Activated naive CD8-positive, alpha-beta T cell (primary cell): ENCODE measurements around the gene MAP2K5.
A peak's percentile ranks its signal among the peaks of the same experiment; 100 is the strongest.

Source experiments
- H3K27ac Mint-ChIP-seq: one replicate; pipeline ENCODE4 v1.8.0; 2021; ENCODE audit warnings: mixed read lengths
- H3K27me3 Mint-ChIP-seq: one replicate; pipeline ENCODE4 v1.8.0; 2021; ENCODE audit warnings: mixed read lengths
- H3K36me3 Mint-ChIP-seq: one replicate; pipeline ENCODE4 v1.8.0; 2021; ENCODE audit warnings: mixed read lengths
- H3K4me1 Mint-ChIP-seq: one replicate; pipeline ENCODE4 v1.8.0; 2021; ENCODE audit warnings: low read depth, mixed read lengths
- H3K4me3 Mint-ChIP-seq: one replicate; pipeline ENCODE4 v1.8.0; 2021; ENCODE audit warnings: mild to moderate bottlenecking, mixed read lengths
- H3K9me3 Mint-ChIP-seq: one replicate; pipeline ENCODE4 v1.8.0; 2021; ENCODE audit warnings: low read depth, mixed read lengths

Gene MAP2K5

DNA sequence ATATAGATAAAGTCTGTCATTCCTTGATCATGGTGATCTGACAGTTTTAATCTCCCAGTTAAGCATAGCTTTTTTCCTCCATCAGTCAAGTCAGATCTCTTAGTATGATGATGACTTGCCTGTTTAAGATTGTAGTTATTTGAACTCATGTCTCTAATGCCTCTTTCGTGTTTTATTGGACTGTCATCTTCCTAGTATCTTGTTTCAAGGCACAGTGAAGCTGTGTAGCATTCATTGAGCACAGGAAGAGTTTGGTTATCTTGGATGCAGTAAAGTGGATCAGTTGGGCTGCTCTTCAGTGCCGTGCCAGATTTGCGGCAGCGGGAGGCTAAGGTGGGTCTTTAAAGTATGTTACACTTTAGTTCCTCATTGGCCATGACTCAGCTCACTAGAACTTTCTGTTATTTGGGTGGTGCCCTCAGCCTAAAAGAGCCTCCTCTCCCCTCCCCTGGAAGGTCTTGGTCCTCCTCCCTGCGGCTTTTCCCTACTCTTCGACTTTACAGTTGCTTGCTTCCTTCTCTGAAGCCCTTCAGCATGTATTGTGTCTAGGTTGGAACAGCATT lies 237.1 kb downstream of the MAP2K5 start:
- no peak overlapping the region for H3K4me3 Mint-ChIP-seq
- no peaks in the 10 kb centered on the region for H3K27me3 Mint-ChIP-seq
- H3K36me3 Mint-ChIP-seq = peaks cover 3% of the 10 kb centered on the region
- H3K27ac Mint-ChIP-seq = no peak overlapping the region
- peaks cover 27% of the 10 kb centered on the region for H3K4me1 Mint-ChIP-seq
- no peaks in the 10 kb centered on the region for H3K9me3 Mint-ChIP-seq

GRCh38 chr15:67781061-67781460 lies 238.6 kb downstream of the MAP2K5 start:
- Mint-ChIP-seq H3K27me3 (no peaks in the 10 kb centered on the region), H3K9me3 (no peaks in the 10 kb centered on the region), H3K4me3 (no peak overlapping the region), H3K4me1 (peaks cover 34% of the 10 kb centered on the region), H3K36me3 (no peaks in the 10 kb centered on the region), H3K27ac (no peak overlapping the region)

GRCh38 chr15:67781907-67782690 lies 239.6 kb downstream of the MAP2K5 start:
- Mint-ChIP-seq H3K4me1 (peaks cover 34% of the 10 kb centered on the region), H3K27me3 (no peaks in the 10 kb centered on the region), H3K27ac (peak overlapping the region; percentile 10), H3K36me3 (peaks cover 2% of the 10 kb centered on the region), H3K9me3 (no peaks in the 10 kb centered on the region), H3K4me3 (no peak overlapping the region)

- H3K27ac Mint-ChIP-seq = no peak overlapping the region
- peaks cover 34% of the 10 kb centered on the region for H3K4me1 Mint-ChIP-seq
- no peak overlapping the region for H3K4me3 Mint-ChIP-seq
- peaks cover 4% of the 10 kb centered on the region for H3K36me3 Mint-ChIP-seq
- H3K27me3 Mint-ChIP-seq = no peaks in the 10 kb centered on the region
- no peaks in the 10 kb centered on the region for H3K9me3 Mint-ChIP-seq
Measured at GRCh38 chr15:67782691-67782991, 240.1 kb downstream of the MAP2K5 start.

DNA sequence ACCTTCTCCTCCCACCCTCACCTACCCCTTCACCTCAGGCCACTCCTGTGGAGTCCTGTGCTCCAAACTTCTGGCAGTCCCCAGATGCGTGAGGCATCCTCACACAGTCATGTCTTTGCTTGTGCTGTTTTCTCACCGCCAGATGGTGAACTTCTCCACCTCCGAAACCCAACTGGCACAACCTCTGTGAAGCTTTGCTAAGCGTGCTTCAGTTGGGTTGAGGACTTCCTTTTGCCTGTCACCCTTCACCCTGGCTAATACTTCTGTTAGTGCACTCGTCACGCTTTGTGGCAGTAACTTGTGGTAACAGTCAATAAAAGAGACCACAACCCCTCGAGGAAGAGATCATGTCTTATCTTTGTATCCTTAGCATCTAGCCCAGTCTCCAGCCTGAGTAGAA lies 240.8 kb downstream of the MAP2K5 start:
- Mint-ChIP-seq H3K27me3 (no peaks in the 10 kb centered on the region), H3K4me1 (peaks cover 34% of the 10 kb centered on the region), H3K9me3 (no peaks in the 10 kb centered on the region), H3K27ac (peak overlapping the region; percentile 23), H3K36me3 (peaks cover 4% of the 10 kb centered on the region), H3K4me3 (peak overlapping the region; percentile 8)

GRCh38 chr15:67784090-67784781 lies 241.7 kb downstream of the MAP2K5 start:
- peaks cover 34% of the 10 kb centered on the region for H3K4me1 Mint-ChIP-seq
- H3K9me3 Mint-ChIP-seq = no peaks in the 10 kb centered on the region
- H3K4me3 Mint-ChIP-seq = no peak overlapping the region
- no peaks in the 10 kb centered on the region for H3K27me3 Mint-ChIP-seq
- H3K36me3 Mint-ChIP-seq = peaks cover 4% of the 10 kb centered on the region
- H3K27ac Mint-ChIP-seq = peak overlapping the region; percentile 38

- Mint-ChIP-seq H3K4me3 (no peak overlapping the region), H3K4me1 (peaks cover 34% of the 10 kb centered on the region), H3K36me3 (peaks cover 4% of the 10 kb centered on the region), H3K27ac (peak overlapping the region; percentile 38), H3K9me3 (no peaks in the 10 kb centered on the region), H3K27me3 (no peaks in the 10 kb centered on the region)
Measured at GRCh38 chr15:67784856-67785430, 242.4 kb downstream of the MAP2K5 start.

GRCh38 chr15:67785431-67785830 lies 242.9 kb downstream of the MAP2K5 start:
- H3K4me1 Mint-ChIP-seq = peaks cover 34% of the 10 kb centered on the region
- H3K27ac Mint-ChIP-seq = no peak overlapping the region
- no peaks in the 10 kb centered on the region for H3K9me3 Mint-ChIP-seq
- H3K27me3 Mint-ChIP-seq = no peaks in the 10 kb centered on the region
- no peak overlapping the region for H3K4me3 Mint-ChIP-seq
- peaks cover 4% of the 10 kb centered on the region for H3K36me3 Mint-ChIP-seq

DNA sequence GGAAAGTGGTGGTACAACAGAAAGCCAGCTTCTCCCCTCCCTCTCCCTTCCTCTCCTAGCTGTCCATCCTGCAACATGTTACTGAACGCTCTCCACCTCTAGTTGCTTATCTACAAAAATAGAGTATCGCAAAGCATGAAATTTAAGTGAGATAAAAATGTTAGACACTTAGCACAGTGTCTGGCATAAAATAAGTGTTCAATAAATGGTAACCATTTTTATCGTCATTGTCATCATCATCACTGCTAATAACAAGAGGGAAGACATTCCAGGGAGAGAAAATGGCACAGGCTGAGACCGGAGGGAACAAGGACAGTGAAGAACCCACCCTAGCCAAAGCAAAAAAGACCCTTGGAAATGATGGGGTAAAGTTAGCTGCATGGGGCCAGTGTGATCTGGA lies 244.1 kb downstream of the MAP2K5 start:
- no peaks in the 10 kb centered on the region for H3K27me3 Mint-ChIP-seq
- no peak overlapping the region for H3K4me3 Mint-ChIP-seq
- H3K36me3 Mint-ChIP-seq = peaks cover 4% of the 10 kb centered on the region
- no peaks in the 10 kb centered on the region for H3K9me3 Mint-ChIP-seq
- no peak overlapping the region for H3K27ac Mint-ChIP-seq
- peaks cover 33% of the 10 kb centered on the region for H3K4me1 Mint-ChIP-seq

- Mint-ChIP-seq H3K36me3 (peaks cover 4% of the 10 kb centered on the region), H3K4me1 (peaks cover 14% of the 10 kb centered on the region), H3K9me3 (no peaks in the 10 kb centered on the region), H3K4me3 (no peak overlapping the region), H3K27me3 (no peaks in the 10 kb centered on the region), H3K27ac (no peak overlapping the region)
Measured at GRCh38 chr15:67788986-67789385, 246.5 kb downstream of the MAP2K5 start.

- Mint-ChIP-seq H3K4me1 (no peaks in the 10 kb centered on the region), H3K36me3 (peaks cover 16% of the 10 kb centered on the region), H3K27me3 (no peaks in the 10 kb centered on the region), H3K27ac (no peak overlapping the region), H3K4me3 (no peak overlapping the region), H3K9me3 (no peaks in the 10 kb centered on the region)
Measured at GRCh38 chr15:67790610-67791319, 248.3 kb downstream of the MAP2K5 start.

DNA sequence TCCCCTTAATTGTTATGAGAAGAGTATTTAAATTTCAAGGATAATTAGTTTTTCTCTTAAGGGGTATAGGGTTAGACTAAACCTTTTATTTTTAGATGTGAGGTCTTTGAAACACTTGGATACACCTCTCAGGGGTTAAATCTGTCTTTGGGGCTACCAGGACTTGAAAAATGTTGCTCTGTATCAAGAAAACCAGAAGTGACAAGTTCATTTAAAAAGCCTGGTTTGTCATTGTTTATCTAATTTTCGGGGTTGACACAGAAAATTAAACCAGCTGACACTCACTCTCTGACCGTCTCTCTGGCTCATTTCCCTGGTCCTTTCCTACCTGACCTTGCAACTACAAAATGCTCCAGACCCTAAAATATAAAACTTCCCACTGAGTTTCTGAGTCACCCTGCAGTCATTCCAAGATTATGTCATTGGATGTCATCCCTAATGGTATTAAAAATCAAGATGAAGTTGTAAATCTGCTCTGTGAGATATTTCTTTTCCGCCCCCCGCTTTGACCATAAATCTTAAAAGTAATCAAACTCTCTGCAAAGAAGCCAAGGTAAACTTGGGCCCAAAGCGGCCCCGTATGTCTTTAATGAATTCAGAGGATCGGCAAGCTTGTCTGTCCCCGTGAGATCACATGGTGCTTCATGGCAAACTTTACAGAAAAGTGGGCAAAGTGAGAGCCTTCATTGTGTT lies 249.9 kb downstream of the MAP2K5 start:
- H3K27me3 Mint-ChIP-seq = no peaks in the 10 kb centered on the region

DNA sequence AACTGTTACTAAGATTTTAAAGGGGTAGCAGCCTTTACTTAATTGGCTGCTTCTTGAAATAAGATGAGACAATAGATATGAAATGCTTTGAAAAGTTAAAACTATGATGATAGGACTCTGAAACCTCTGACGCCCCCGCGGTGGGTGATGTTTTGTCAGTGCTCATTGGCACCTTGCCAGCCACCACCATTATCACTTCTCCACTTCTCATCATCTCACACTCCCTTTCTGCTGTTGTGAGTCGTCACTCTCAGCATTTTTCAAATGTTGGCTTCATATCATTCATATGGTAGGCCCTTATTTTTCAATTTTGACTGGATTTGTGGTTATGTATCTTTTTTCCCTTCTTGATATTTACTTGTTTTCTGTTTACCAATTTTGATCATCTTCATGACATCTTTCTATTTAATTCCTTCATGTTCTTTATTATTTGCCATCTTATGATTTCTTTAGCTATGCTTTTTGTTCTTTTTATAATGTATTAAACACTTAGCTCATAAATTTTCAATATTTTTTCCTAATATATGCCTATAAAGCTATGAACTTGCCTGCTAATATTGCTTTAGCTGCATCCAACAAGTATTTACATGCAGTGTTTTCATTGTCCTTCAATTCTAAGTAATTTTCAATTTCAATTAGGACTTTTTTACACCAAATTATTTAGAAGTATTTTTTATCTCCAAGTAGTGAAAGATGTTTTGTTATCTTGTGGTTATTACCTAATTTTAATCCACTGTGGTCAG lies 252.5 kb downstream of the MAP2K5 start:
- H3K4me1 Mint-ChIP-seq = no peaks in the 10 kb centered on the region
- H3K9me3 Mint-ChIP-seq = no peaks in the 10 kb centered on the region
- H3K27me3 Mint-ChIP-seq = no peaks in the 10 kb centered on the region
- H3K27ac Mint-ChIP-seq = no peak overlapping the region
- peaks cover 14% of the 10 kb centered on the region for H3K36me3 Mint-ChIP-seq
- no peak overlapping the region for H3K4me3 Mint-ChIP-seq

More for the DNA sequence above, 249.9 kb downstream of the MAP2K5 start:
- Mint-ChIP-seq H3K9me3 (no peaks in the 10 kb centered on the region), H3K4me3 (no peak overlapping the region), H3K36me3 (peaks cover 14% of the 10 kb centered on the region), H3K27ac (no peak overlapping the region), H3K4me1 (no peaks in the 10 kb centered on the region)
